Left renal cortex interstitium (tissue), 4 donors: ENCODE results near the gene TBC1D1. TPM values are rescaled to one million over a fixed set of nuclear protein-coding genes. Genes with fewer than 3 reads are reported as not detected.

Source experiments
- DNase-seq, 4 donors: peaks; one replicate each; pipeline ENCODE4 v3.0.0-alpha.2; 2013; ENCODE audit warnings: low read depth in 4 of 4, low spot score in 2 of 4, missing footprints in 1 of 4
- polyA plus RNA-seq, 4 donors: library from polyadenylated mRNA; unstranded; fragments of 120-200 nt; gene quantifications; one replicate each; pipeline ENCODE4 v1.2.1, GENCODE V29; 2013; ENCODE audit not compliant: insufficient read length in 4 of 4

The TBC1D1 gene
- polyA plus RNA-seq, 4 donors, result 179 to 192 (median 184) TPM

GRCh38 chr4:38135201-38135600 is 244.3 kb downstream of the TBC1D1 start:
- DNase-seq, result no peak

- DNase-seq, result no peak
These were observed 245.7 kb downstream of the TBC1D1 start for GRCh38 chr4:38136604-38137003.

- no peak for DNase-seq
These were observed 246.2 kb downstream of the TBC1D1 start for GRCh38 chr4:38137080-38137479.

GRCh38 chr4:38138363-38138762 is 247.5 kb downstream of the TBC1D1 start:
- no peak for DNase-seq

GRCh38 chr4:38139187-38139586 is 248.3 kb downstream of the TBC1D1 start:
- no peak for DNase-seq

- no peak for DNase-seq
These were observed 249.8 kb downstream of the TBC1D1 start for GRCh38 chr4:38140643-38141203.

- no peak for DNase-seq
These were observed 251.1 kb downstream of the TBC1D1 start for GRCh38 chr4:38141808-38142500.

GRCh38 chr4:38144031-38144430 is 253.1 kb downstream of the TBC1D1 start:
- no peak for DNase-seq

GRCh38 chr4:38145033-38145678 is 254.3 kb downstream of the TBC1D1 start:
- DNase-seq, result no peak

GRCh38 chr4:38145741-38146140 is 254.9 kb downstream of the TBC1D1 start:
- DNase-seq, result no peak

GRCh38 chr4:38146383-38146782 is 255.5 kb downstream of the TBC1D1 start:
- no peak for DNase-seq

- no peak for DNase-seq
These were observed 258.6 kb downstream of the TBC1D1 start for GRCh38 chr4:38149472-38149996.

- DNase-seq, result no peak
These were observed 259.2 kb downstream of the TBC1D1 start for GRCh38 chr4:38149997-38150671.

GRCh38 chr4:38150766-38151165 is 259.9 kb downstream of the TBC1D1 start:
- DNase-seq, result no peak

- DNase-seq, result no peak
These were observed 261.0 kb downstream of the TBC1D1 start for GRCh38 chr4:38151873-38152272.

- DNase-seq, result no peak
These were observed 261.4 kb downstream of the TBC1D1 start for GRCh38 chr4:38152305-38152704.

GRCh38 chr4:38152721-38153386 is 262.0 kb downstream of the TBC1D1 start:
- DNase-seq, result no peak

GRCh38 chr4:38153387-38153760 is 262.5 kb downstream of the TBC1D1 start:
- DNase-seq, result no peak

GRCh38 chr4:38154252-38154651 is 263.4 kb downstream of the TBC1D1 start:
- no peak for DNase-seq

GRCh38 chr4:38154681-38155588 is 264.1 kb downstream of the TBC1D1 start:
- DNase-seq, result no peak
